ENCODE results near the gene UBXN2A.
A peak's percentile ranks its signal among the peaks of the same experiment; 100 is the strongest.

Gene UBXN2A

DNA sequence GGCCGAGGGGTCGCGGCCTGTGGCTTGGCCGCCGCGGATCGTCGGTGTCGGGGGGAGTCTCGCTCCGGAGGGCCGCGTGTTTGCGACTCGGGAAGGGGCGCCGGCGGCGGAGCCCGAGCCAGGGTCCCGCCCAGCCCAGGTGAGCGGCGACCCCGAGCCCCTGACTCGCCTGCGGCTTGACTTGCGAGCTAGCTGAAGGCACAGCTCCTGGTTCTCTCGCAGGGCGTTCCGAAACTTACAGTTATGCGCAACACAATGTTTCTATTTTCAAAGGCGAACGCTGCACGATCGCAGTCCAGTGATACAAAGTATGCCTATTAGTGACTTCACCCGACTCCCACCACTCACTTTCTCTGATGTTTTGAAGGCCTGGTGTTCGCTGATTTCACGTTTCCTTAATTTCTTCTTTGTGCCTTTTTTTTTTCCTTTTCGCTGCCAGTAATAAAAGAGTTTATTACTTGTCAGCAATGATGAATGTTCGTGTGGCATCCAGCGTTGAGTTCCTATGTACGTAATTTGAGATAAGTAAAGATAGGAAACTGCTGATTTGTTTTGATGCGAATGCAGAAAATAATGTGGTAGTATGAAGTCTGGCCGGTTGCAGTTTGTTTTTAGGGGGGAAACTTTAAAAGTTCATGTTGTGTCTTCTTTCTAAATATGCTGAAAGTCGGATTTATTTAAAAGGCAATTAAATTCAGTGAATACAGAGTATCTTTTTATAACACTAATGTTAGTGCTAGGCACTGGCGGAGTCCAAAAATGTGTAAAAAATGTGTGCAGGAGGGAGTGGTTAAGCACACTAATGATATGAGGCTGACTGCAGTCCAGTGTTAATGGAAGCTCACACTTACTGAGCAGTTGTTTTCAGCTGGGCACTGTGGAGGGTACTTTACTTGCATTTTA lies 706 bp downstream of the UBXN2A start:
- TF ChIP-seq, protein P1, sequence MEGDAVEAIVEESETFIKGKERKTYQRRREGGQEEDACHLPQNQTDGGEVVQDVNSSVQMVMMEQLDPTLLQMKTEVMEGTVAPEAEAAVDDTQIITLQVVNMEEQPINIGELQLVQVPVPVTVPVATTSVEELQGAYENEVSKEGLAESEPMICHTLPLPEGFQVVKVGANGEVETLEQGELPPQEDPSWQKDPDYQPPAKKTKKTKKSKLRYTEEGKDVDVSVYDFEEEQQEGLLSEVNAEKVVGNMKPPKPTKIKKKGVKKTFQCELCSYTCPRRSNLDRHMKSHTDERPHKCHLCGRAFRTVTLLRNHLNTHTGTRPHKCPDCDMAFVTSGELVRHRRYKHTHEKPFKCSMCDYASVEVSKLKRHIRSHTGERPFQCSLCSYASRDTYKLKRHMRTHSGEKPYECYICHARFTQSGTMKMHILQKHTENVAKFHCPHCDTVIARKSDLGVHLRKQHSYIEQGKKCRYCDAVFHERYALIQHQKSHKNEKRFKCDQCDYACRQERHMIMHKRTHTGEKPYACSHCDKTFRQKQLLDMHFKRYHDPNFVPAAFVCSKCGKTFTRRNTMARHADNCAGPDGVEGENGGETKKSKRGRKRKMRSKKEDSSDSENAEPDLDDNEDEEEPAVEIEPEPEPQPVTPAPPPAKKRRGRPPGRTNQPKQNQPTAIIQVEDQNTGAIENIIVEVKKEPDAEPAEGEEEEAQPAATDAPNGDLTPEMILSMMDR (IDR thresholded peaks at IDR 0.05; ENCODE audit: insufficient read depth, low read length) = no peak
- TF ChIP-seq SPI1 (IDR thresholded peaks at IDR 0.05; ENCODE audit: borderline replicate concordance, low read depth) (no peak), GABPA (IDR thresholded peaks at IDR 0.05; ENCODE audit: low read depth) (no peak), POLR2AphosphoS5 (IDR thresholded peaks at IDR 0.05; ENCODE audit: low read depth) (no peak)
- TF ChIP-seq, protein P2, sequence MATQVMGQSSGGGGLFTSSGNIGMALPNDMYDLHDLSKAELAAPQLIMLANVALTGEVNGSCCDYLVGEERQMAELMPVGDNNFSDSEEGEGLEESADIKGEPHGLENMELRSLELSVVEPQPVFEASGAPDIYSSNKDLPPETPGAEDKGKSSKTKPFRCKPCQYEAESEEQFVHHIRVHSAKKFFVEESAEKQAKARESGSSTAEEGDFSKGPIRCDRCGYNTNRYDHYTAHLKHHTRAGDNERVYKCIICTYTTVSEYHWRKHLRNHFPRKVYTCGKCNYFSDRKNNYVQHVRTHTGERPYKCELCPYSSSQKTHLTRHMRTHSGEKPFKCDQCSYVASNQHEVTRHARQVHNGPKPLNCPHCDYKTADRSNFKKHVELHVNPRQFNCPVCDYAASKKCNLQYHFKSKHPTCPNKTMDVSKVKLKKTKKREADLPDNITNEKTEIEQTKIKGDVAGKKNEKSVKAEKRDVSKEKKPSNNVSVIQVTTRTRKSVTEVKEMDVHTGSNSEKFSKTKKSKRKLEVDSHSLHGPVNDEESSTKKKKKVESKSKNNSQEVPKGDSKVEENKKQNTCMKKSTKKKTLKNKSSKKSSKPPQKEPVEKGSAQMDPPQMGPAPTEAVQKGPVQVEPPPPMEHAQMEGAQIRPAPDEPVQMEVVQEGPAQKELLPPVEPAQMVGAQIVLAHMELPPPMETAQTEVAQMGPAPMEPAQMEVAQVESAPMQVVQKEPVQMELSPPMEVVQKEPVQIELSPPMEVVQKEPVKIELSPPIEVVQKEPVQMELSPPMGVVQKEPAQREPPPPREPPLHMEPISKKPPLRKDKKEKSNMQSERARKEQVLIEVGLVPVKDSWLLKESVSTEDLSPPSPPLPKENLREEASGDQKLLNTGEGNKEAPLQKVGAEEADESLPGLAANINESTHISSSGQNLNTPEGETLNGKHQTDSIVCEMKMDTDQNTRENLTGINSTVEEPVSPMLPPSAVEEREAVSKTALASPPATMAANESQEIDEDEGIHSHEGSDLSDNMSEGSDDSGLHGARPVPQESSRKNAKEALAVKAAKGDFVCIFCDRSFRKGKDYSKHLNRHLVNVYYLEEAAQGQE (IDR thresholded peaks at IDR 0.05; ENCODE audit: insufficient replicate concordance, low read depth) = no peak
- peak in 1 of 2 experiments; percentile 24 for DNase-seq (ENCODE audit: low read depth in 1 of 2, low spot score in 1 of 2)
- H3K27ac ChIP-seq (replicated peaks) = peak overlapping the region; percentile 71
- H3K27me3 ChIP-seq (ENCODE audit: insufficient read depth, poor library complexity, severe bottlenecking) = no peaks in the 10 kb centered on the region
- peak overlapping the region; percentile 84 for H3K4me3 ChIP-seq (replicated peaks; ENCODE audit: insufficient read depth, low read length)

DNA sequence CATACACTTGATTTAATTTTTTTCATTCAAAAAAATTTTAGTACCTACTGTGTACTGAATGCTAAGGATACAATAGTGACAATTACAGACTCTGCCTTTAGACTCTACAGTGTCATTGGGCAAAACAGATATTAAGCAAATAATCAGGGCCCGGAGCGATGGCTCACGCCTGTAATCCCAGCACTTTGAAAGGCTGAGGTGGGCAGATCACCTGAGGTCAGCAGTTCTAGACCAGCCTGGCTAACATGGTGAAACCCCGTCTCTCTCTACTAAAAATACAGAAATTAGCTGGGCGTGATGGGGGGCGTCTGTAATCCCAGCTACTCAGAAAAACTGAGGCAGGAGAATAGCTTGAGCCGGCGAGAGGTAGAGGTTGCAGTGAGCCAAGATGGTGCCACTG lies 1.4 kb downstream of the UBXN2A start:
- no peak overlapping the region for H3K27ac ChIP-seq (replicated peaks)
- H3K4me3 ChIP-seq (replicated peaks; ENCODE audit: insufficient read depth, low read length) = no peak overlapping the region
- no peaks in the 10 kb centered on the region for H3K27me3 ChIP-seq (ENCODE audit: insufficient read depth, poor library complexity, severe bottlenecking)
- TF ChIP-seq, protein P2 (IDR thresholded peaks at IDR 0.05; ENCODE audit: insufficient replicate concordance, low read depth) = no peak
- TF ChIP-seq POLR2AphosphoS5 (IDR thresholded peaks at IDR 0.05; ENCODE audit: low read depth) (no peak), SPI1 (IDR thresholded peaks at IDR 0.05; ENCODE audit: borderline replicate concordance, low read depth) (no peak), GABPA (IDR thresholded peaks at IDR 0.05; ENCODE audit: low read depth) (no peak)
- TF ChIP-seq, protein P1 (IDR thresholded peaks at IDR 0.05; ENCODE audit: insufficient read depth, low read length) = no peak
- DNase-seq (ENCODE audit: low read depth in 1 of 2, low spot score in 1 of 2) = no peak

DNA sequence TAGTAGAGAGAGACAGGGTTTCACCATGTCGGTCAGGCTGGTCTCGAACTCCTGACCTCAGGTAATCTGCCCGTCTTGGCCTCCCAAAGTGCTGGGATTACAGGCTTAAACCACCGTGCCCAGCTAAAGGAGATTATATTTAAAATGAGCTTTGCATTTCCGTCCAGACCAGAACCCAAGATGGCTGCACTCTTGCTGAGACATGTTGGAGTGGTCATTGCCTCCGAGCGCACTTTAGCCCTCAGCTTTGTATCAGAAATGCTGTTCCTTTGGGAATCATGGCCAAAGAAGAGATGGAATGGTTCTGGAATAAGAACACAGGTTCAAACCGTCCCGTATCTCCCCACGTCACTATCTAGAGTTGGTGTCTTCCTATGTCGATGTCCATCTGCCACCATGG lies 3.4 kb downstream of the UBXN2A start:
- TF ChIP-seq POLR2AphosphoS5 (IDR thresholded peaks at IDR 0.05; ENCODE audit: low read depth) = no peak
- no peak for TF ChIP-seq GABPA (IDR thresholded peaks at IDR 0.05; ENCODE audit: low read depth)
- TF ChIP-seq, protein P1 (IDR thresholded peaks at IDR 0.05; ENCODE audit: insufficient read depth, low read length) = no peak
- no peak for TF ChIP-seq SPI1 (IDR thresholded peaks at IDR 0.05; ENCODE audit: borderline replicate concordance, low read depth)
- TF ChIP-seq, protein P2 (IDR thresholded peaks at IDR 0.05; ENCODE audit: insufficient replicate concordance, low read depth) = no peak
- Histone ChIP-seq H3K4me3 (replicated peaks; ENCODE audit: insufficient read depth, low read length) (no peak overlapping the region), H3K27me3 (ENCODE audit: insufficient read depth, poor library complexity, severe bottlenecking) (no peaks in the 10 kb centered on the region), H3K27ac (replicated peaks) (no peak overlapping the region)
- DNase-seq (ENCODE audit: low read depth in 1 of 2, low spot score in 1 of 2) = no peak
